Dermis lymphatic vessel endothelial cell (primary cell): ENCODE measurements around the gene GNA12. TPM values are rescaled to one million over a fixed set of nuclear protein-coding genes. Genes with fewer than 3 reads are reported as not detected.

Experiments used
- total RNA-seq: library from RNA; depleted of rRNA; stranded (reverse); fragments of >200 nt; gene quantifications from 2 replicates; pipeline ENCODE4 v1.2.1, GENCODE V29; 2014

GNA12 gene
- total RNA-seq, result 25.2 and 27.2 TPM in 2 replicates

GRCh38 chr7:2844153-2845033, at the start of gene GNA12:
Gene GNA12 (minus strand): TSS chr7:2844308. CDS start chr7:2844161, 147 bp downstream.

GRCh38 chr7:2687881-2688318, 156.2 kb downstream of the GNA12 start, which contains the start of gene AMZ1:
Gene AMZ1 (plus strand): TSS chr7:2688202. CDS start chr7:2700452, 12,250 bp downstream.

Other genes with a start within 250 kb of the GNA12 start
- gene TTYH3, start 212.3 kb downstream of the GNA12 start, total RNA-seq, result 26.9 TPM in 2 replicates
- under 0.01 TPM in 2 replicates for gene AMZ1, start 156.1 kb downstream of the GNA12 start, total RNA-seq
- 0.43 and 2.1 TPM in 2 replicates for gene CARD11, start 199.6 kb upstream of the GNA12 start, total RNA-seq